ENCODE data around the gene KRTCAP2.

The KRTCAP2 gene

DNA sequence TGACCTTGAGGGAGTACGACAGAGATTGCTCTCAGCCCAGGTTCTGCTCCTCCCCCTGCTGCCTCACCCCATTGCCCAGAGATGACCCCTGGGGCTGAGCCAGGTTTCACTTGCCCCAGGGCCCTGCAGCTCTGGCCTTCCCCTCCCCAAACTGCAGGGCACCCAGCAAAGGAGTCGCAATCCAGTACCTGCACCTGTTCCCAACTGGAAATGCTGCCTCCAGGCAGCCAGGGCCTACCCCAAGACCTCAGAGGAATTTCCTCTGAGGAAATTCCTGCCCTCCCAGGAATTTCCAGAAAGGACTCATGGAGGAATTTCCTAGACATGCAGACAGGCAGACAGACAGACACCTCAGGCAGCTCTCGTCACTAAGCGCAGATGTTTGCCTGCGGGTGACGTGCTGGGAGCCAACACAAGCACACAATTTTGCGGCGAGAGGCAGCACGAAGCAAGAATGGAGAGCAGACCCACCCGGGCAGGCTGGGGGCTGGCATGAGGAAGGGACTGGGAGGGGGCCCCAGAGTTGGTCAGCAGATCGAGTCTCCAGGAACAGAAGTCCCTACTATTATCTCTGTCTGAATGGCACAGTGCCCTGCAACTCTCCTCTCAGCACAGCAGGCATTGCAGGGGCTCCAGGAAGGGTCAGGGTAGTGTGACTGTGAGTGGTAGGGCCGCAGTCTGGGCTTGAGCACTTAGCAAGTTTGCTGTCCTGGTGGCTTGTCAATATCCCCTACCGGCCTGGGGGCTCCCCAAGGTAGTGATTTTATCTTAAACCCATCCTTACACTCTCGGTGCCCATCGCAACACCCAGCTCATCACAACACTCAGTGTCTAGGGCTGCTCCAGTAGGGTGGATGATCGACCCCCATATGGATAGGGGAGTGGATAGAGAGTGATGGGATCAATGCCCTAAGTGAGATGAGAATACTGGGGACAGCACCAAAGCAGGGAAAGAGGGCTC, 48.3 kb downstream of the KRTCAP2 start:
- H3K27ac ChIP-seq, result peak overlapping the region; percentile 99; the same call in 1 of the 2 replicates

DNA sequence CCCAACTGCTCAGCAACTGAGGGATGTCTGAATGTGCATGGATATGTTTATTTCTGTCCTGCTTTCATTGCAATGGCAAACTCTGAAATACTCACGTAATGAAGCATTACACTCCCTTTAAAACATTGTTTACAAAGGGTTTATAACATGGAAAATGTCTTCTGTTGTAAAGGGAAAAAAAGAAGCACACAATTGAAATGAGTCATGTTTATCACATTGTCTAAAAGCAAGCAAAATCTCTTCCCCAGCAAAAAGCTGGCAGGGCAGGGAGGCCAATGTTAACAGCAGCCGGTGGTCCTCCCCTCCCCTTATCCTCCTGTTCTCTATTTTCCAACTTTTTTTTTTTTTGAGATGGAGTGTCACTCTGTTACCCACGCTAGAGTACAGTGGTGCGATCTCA, 49.3 kb downstream of the KRTCAP2 start:
- TF ChIP-seq ZFX (IDR thresholded peaks at IDR 0.05; ENCODE audit: borderline replicate concordance), result no peak
- TF ChIP-seq, protein P1, sequence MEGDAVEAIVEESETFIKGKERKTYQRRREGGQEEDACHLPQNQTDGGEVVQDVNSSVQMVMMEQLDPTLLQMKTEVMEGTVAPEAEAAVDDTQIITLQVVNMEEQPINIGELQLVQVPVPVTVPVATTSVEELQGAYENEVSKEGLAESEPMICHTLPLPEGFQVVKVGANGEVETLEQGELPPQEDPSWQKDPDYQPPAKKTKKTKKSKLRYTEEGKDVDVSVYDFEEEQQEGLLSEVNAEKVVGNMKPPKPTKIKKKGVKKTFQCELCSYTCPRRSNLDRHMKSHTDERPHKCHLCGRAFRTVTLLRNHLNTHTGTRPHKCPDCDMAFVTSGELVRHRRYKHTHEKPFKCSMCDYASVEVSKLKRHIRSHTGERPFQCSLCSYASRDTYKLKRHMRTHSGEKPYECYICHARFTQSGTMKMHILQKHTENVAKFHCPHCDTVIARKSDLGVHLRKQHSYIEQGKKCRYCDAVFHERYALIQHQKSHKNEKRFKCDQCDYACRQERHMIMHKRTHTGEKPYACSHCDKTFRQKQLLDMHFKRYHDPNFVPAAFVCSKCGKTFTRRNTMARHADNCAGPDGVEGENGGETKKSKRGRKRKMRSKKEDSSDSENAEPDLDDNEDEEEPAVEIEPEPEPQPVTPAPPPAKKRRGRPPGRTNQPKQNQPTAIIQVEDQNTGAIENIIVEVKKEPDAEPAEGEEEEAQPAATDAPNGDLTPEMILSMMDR (IDR thresholded peaks at IDR 0.05), result no peak
- H3K27ac ChIP-seq, result no peak overlapping the region

More for the DNA sequence above, 48.3 kb downstream of the KRTCAP2 start:
- no peak for TF ChIP-seq ZFX (IDR thresholded peaks at IDR 0.05; ENCODE audit: borderline replicate concordance)
- TF ChIP-seq, protein P1 (IDR thresholded peaks at IDR 0.05), result no peak

DNA sequence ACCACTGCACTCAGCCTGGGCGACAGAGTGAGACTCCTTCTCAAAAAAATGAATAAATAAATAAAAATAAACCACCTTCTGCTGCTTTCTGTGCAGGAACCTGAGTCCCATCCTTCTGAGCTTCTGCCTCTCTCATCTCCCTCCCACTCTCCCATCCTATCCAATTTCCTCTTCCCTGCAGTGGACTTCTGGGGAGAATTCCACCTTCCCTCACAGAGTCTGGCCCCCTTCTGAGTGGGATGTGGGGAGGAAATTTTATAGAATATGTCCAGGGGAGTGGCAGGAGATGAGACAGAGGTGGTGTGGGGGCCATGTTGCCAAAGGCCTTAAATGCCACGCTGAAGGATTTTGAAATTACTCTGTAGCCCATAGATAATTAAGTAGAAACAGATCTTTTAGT, 50.8 kb downstream of the KRTCAP2 start:
- H3K27ac ChIP-seq, result no peak overlapping the region
- TF ChIP-seq, protein P1 (IDR thresholded peaks at IDR 0.05), result no peak

DNA sequence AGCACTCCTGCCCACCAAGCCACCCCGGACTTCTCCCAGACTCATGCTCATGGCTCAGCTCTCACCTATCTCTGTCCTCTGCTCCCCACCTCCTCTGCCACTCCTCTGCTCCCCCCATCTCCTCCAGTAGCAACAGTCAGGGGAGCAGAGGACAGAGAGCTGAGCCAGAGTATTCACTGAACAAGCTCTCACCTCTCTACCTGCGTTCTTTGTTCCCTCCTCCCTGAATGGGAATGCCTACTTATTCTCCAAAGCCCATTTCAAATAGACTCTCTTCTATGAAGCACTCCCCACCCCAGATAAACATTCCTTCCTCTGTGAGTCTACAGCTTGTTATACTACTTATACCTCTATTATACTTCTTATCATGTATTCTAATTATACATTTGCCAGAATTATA, 51.9 kb downstream of the KRTCAP2 start:
- H3K27ac ChIP-seq, result no peak overlapping the region
- TF ChIP-seq, protein P1 (IDR thresholded peaks at IDR 0.05), result no peak
- TF ChIP-seq ZFX (IDR thresholded peaks at IDR 0.05; ENCODE audit: borderline replicate concordance), result no peak

DNA sequence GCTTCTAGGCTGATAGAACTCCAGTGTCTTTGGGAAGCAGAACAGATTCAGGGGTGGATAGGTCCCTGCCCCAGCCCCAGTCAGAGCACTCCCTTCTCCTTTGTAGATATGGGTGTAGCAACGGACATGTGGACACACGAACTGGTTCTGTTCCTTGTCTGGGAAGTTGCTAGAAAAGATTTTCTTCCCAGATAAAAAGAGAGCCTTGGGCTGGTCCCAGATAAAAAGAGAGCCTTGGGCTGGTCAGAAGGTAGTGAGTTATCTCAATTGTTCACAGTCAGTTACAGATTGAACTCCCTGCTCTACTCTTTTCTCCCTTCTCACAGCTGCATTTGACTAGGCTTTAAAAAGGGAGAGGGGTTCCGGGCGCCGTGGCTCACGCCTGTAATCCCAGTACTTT, 52.9 kb downstream of the KRTCAP2 start:
- no peak overlapping the region for H3K27ac ChIP-seq
- no peak for TF ChIP-seq ZFX (IDR thresholded peaks at IDR 0.05; ENCODE audit: borderline replicate concordance)
- TF ChIP-seq, protein P1 (IDR thresholded peaks at IDR 0.05), result no peak

All from 22Rv1 (cell line).